ENCODE data around the gene KDM4F.

GRCh38 chr11:95085117-95085816 is 36.0 kb downstream of the KDM4F start:
- TF ChIP-seq CTCF (IDR thresholded peaks at IDR 0.05) (no peak), RNF2 (IDR thresholded peaks at IDR 0.05; ENCODE audit: borderline replicate concordance, low read depth) (no peak), SMC3 (IDR thresholded peaks at IDR 0.05) (no peak)

Data from A549 (cell line).